Measurements from ENCODE around the gene FBN1.

Gene FBN1

DNA sequence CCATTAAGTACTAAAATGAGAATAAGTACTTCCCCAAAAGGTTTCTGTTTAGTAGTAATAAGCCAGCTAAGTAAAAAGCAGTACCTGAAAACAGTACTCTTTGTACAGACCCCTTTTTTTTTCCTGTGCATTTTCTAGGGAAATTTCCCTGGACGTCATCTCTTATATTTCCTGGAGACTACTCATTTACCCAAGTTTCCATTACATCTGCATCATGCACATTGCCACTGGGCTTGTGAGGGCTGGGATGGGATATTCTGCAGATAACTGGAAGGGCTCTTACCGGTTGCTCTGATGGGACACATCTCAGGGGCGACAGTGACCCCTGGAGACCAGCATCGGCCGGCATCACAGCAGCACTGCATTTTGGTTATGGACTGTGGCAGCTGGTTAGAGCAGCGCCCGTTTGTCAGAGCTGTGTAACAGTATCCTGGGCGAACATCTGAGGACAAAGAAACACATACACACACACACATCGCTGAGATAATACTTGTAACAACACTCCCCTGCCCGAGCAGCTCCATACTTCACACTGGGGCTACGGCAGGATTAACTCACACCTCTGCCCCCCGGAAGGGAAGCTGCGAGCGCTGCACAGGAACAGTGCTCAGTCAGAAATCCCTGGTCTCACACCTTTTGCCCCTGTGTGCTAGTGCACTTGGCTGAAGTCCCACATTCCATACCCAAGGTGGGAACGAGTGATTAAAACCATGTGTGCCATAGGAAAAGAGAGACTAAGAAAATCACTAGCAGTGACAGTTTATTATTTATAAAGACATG lies 124.9 kb downstream of the FBN1 start:
- Histone ChIP-seq H3K79me1 (replicated peaks; ENCODE audit: low read length, poor library complexity, severe bottlenecking) (peaks cover 26% of the 10 kb centered on the region), H2BK15ac (ENCODE audit: low read depth, poor library complexity, severe bottlenecking) (no peak overlapping the region), H3K14ac (ENCODE audit: low read length in 2 of 2) (no peak overlapping the region), H3K27me3 (ENCODE audit: control insufficient read depth in 1 of 2, insufficient read depth in 1 of 2, low read length in 2 of 2) (no peaks in the 10 kb centered on the region), H4K8ac (ENCODE audit: low read length) (no peak overlapping the region), H3K27ac (ENCODE audit: low read length, poor library complexity, severe bottlenecking) (no peak overlapping the region), H3K18ac (ENCODE audit: low read depth in 1 of 2, low read length in 2 of 2) (no peak overlapping the region), H2AFZ (ENCODE audit: low read depth, low read length) (no peak overlapping the region), H2AK5ac (ENCODE audit: low read length, severe bottlenecking) (no peak overlapping the region), H2BK5ac (ENCODE audit: low read depth, low read length, poor library complexity, severe bottlenecking) (no peak overlapping the region), H3K9me3 (ENCODE audit: control insufficient read depth, low read length) (no peaks in the 10 kb centered on the region), H3K4me2 (ENCODE audit: low read length, poor library complexity, severe bottlenecking) (no peak overlapping the region), H3K9ac (ENCODE audit: low read length) (no peak overlapping the region), H3K4me1 (ENCODE audit: control insufficient read depth, insufficient read depth, low read depth, low read length) (no peaks in the 10 kb centered on the region), H2BK120ac (ENCODE audit: low read depth, low read length) (no peak overlapping the region), H3K4ac (ENCODE audit: low read depth in 1 of 2, low read length in 2 of 2) (no peak overlapping the region), H2BK12ac (ENCODE audit: low read length in 2 of 2) (no peak overlapping the region), H3K4me3 (ENCODE audit: insufficient read depth in 1 of 2, low read depth in 1 of 2, low read length in 2 of 2) (no peak overlapping the region), H3K36me3 (ENCODE audit: control insufficient read depth in 1 of 2, insufficient read depth in 2 of 2, low read depth in 1 of 2, low read length in 2 of 2) (peaks cover 34 to 100% of the 10 kb centered on the region in 2 experiments), H3K23ac (ENCODE audit: low read length in 2 of 2) (no peak overlapping the region), H4K91ac (ENCODE audit: low read length) (no peak overlapping the region)
- no peak for DNase-seq
- 84% methylated on average over 15 of the region's 15 CpGs for WGBS

DNA sequence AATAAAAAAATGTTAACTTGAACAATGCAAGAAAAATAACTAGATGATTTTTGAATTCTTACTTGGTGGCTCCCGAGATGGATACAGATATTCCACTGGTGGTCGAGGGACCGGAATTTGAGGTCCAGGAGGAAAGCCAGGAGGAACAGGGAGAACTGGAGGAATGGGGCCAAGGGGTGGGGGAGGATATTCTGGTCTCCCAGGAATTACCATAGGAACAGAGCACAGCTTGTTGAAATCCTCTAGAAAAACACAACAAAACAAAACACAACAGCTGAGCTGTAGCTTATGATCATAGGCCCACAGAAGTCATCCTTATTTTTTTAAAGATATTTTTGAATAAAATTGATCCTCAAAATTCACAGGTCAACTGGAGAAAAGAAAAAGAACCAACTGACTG lies 129.4 kb downstream of the FBN1 start:
- Histone ChIP-seq H3K79me1 (replicated peaks; ENCODE audit: low read length, poor library complexity, severe bottlenecking) (peaks cover 24% of the 10 kb centered on the region), H4K8ac (ENCODE audit: low read length) (no peak overlapping the region), H2BK5ac (ENCODE audit: low read depth, low read length, poor library complexity, severe bottlenecking) (no peak overlapping the region), H3K9ac (ENCODE audit: low read length) (no peak overlapping the region), H2BK15ac (ENCODE audit: low read depth, poor library complexity, severe bottlenecking) (no peak overlapping the region), H3K27me3 (ENCODE audit: control insufficient read depth in 1 of 2, insufficient read depth in 1 of 2, low read length in 2 of 2) (no peaks in the 10 kb centered on the region), H2BK12ac (ENCODE audit: low read length in 2 of 2) (no peak overlapping the region), H3K36me3 (ENCODE audit: control insufficient read depth in 1 of 2, insufficient read depth in 2 of 2, low read depth in 1 of 2, low read length in 2 of 2) (peaks cover 28 to 100% of the 10 kb centered on the region in 2 experiments), H3K23ac (ENCODE audit: low read length in 2 of 2) (no peak overlapping the region), H3K4me2 (ENCODE audit: low read length, poor library complexity, severe bottlenecking) (no peak overlapping the region), H2AK5ac (ENCODE audit: low read length, severe bottlenecking) (no peak overlapping the region), H3K27ac (ENCODE audit: low read length, poor library complexity, severe bottlenecking) (no peak overlapping the region), H2AFZ (ENCODE audit: low read depth, low read length) (no peak overlapping the region), H4K91ac (ENCODE audit: low read length) (no peak overlapping the region), H3K14ac (ENCODE audit: low read length in 2 of 2) (no peak overlapping the region), H3K4ac (ENCODE audit: low read depth in 1 of 2, low read length in 2 of 2) (no peak overlapping the region), H3K4me3 (ENCODE audit: insufficient read depth in 1 of 2, low read depth in 1 of 2, low read length in 2 of 2) (no peak overlapping the region), H2BK120ac (ENCODE audit: low read depth, low read length) (no peak overlapping the region), H3K9me3 (ENCODE audit: control insufficient read depth, low read length) (no peaks in the 10 kb centered on the region), H3K18ac (ENCODE audit: low read depth in 1 of 2, low read length in 2 of 2) (no peak overlapping the region), H3K4me1 (ENCODE audit: control insufficient read depth, insufficient read depth, low read depth, low read length) (peaks cover under 1% of the 10 kb centered on the region)
- WGBS, result 100% methylated on average over 3 of the region's 3 CpGs
- DNase-seq, result no peak

DNA sequence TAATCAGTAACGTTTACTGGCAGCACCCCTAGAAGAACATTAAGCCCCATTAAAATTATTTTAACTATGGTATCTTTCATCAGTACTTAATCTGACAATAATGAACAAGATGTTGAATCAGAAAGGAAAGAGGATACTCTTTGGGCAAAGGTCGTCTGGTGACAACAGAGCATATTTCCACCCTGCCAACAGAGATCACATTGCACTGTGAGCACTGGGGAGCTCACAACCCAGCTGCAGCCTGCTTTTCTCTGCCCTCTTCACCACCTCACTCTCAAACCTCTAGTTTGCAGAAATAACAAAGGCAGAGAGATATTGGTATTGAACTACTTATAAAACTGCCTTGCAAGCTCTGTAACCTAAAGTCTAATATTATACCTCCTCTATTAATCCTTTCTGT lies 130.0 kb downstream of the FBN1 start:
- Histone ChIP-seq H3K4ac (ENCODE audit: low read depth in 1 of 2, low read length in 2 of 2) (no peak overlapping the region), H3K4me3 (ENCODE audit: insufficient read depth in 1 of 2, low read depth in 1 of 2, low read length in 2 of 2) (no peak overlapping the region), H3K23ac (ENCODE audit: low read length in 2 of 2) (no peak overlapping the region), H2BK5ac (ENCODE audit: low read depth, low read length, poor library complexity, severe bottlenecking) (no peak overlapping the region), H3K9ac (ENCODE audit: low read length) (no peak overlapping the region), H2AK5ac (ENCODE audit: low read length, severe bottlenecking) (no peak overlapping the region), H2BK12ac (ENCODE audit: low read length in 2 of 2) (no peak overlapping the region), H2BK120ac (ENCODE audit: low read depth, low read length) (no peak overlapping the region), H3K4me1 (ENCODE audit: control insufficient read depth, insufficient read depth, low read depth, low read length) (peaks cover 4% of the 10 kb centered on the region), H3K4me2 (ENCODE audit: low read length, poor library complexity, severe bottlenecking) (no peak overlapping the region), H2BK15ac (ENCODE audit: low read depth, poor library complexity, severe bottlenecking) (no peak overlapping the region), H4K91ac (ENCODE audit: low read length) (no peak overlapping the region), H3K36me3 (ENCODE audit: control insufficient read depth in 1 of 2, insufficient read depth in 2 of 2, low read depth in 1 of 2, low read length in 2 of 2) (peaks cover 27 to 100% of the 10 kb centered on the region in 2 experiments), H3K9me3 (ENCODE audit: control insufficient read depth, low read length) (no peaks in the 10 kb centered on the region), H3K27me3 (ENCODE audit: control insufficient read depth in 1 of 2, insufficient read depth in 1 of 2, low read length in 2 of 2) (no peaks in the 10 kb centered on the region), H3K18ac (ENCODE audit: low read depth in 1 of 2, low read length in 2 of 2) (peak overlapping the region in 1 of 2 experiments; percentile 29), H3K79me1 (replicated peaks; ENCODE audit: low read length, poor library complexity, severe bottlenecking) (peaks cover 23% of the 10 kb centered on the region), H4K8ac (ENCODE audit: low read length) (no peak overlapping the region), H3K14ac (ENCODE audit: low read length in 2 of 2) (no peak overlapping the region), H2AFZ (ENCODE audit: low read depth, low read length) (no peak overlapping the region), H3K27ac (ENCODE audit: low read length, poor library complexity, severe bottlenecking) (no peak overlapping the region)
- WGBS, result 75% methylated on average over 2 of the region's 2 CpGs
- no peak for DNase-seq

DNA sequence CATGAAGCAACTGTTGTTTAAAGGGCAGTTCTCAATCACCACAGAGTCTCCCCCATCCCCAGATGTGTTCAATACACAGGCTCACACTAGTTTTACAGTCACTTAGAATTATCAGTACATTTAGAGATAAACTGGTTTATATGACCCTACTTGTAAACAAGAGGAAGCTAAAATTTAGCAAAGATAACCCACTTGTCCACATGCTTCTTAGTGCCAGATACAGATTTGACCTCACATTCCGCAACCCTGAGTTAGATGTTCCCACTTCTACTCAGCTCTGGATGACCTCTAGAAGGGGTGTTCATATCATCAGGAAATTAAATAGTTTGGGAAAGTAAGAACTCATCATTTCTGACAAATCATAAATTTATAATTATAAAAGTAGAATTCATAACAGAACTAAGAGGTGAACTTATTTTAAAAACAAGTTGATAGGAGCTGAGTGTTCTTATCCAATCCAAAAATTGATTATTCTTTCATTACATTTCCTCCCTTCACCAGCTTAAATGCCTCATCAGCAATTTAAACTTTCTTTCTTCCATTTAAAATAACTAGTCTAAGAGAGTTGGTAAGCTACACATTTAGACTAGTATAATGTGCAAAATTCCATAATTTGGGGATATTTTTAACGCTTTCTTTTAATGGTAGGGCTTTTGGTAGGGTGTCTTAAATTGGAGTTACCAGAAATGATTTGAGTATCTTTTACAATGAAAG lies 131.2 kb downstream of the FBN1 start:
- H3K23ac ChIP-seq (ENCODE audit: low read length in 2 of 2), result no peak overlapping the region

More for the DNA sequence above, 131.2 kb downstream of the FBN1 start:
- Histone ChIP-seq H3K4ac (ENCODE audit: low read depth in 1 of 2, low read length in 2 of 2) (no peak overlapping the region), H2BK15ac (ENCODE audit: low read depth, poor library complexity, severe bottlenecking) (no peak overlapping the region), H2BK120ac (ENCODE audit: low read depth, low read length) (no peak overlapping the region), H2AFZ (ENCODE audit: low read depth, low read length) (no peak overlapping the region), H2BK5ac (ENCODE audit: low read depth, low read length, poor library complexity, severe bottlenecking) (no peak overlapping the region), H3K79me1 (replicated peaks; ENCODE audit: low read length, poor library complexity, severe bottlenecking) (peaks cover 19% of the 10 kb centered on the region), H4K8ac (ENCODE audit: low read length) (no peak overlapping the region), H3K4me1 (ENCODE audit: control insufficient read depth, insufficient read depth, low read depth, low read length) (peaks cover 4% of the 10 kb centered on the region), H2BK12ac (ENCODE audit: low read length in 2 of 2) (no peak overlapping the region), H3K4me2 (ENCODE audit: low read length, poor library complexity, severe bottlenecking) (no peak overlapping the region), H2AK5ac (ENCODE audit: low read length, severe bottlenecking) (no peak overlapping the region), H3K27ac (ENCODE audit: low read length, poor library complexity, severe bottlenecking) (no peak overlapping the region), H3K14ac (ENCODE audit: low read length in 2 of 2) (no peak overlapping the region), H3K36me3 (ENCODE audit: control insufficient read depth in 1 of 2, insufficient read depth in 2 of 2, low read depth in 1 of 2, low read length in 2 of 2) (peaks cover 23 to 99% of the 10 kb centered on the region in 2 experiments), H3K4me3 (ENCODE audit: insufficient read depth in 1 of 2, low read depth in 1 of 2, low read length in 2 of 2) (no peak overlapping the region), H3K18ac (ENCODE audit: low read depth in 1 of 2, low read length in 2 of 2) (no peak overlapping the region), H3K9me3 (ENCODE audit: control insufficient read depth, low read length) (no peaks in the 10 kb centered on the region), H4K91ac (ENCODE audit: low read length) (no peak overlapping the region), H3K27me3 (ENCODE audit: control insufficient read depth in 1 of 2, insufficient read depth in 1 of 2, low read length in 2 of 2) (no peaks in the 10 kb centered on the region), H3K9ac (ENCODE audit: low read length) (no peak overlapping the region)
- DNase-seq, result no peak
- WGBS, result 100% methylated on average over 1 of the region's 2 CpGs

Measured in mesenchymal stem cell (in vitro differentiated cells and primary cell).